Stimulated activated CD8-positive, alpha-beta memory T cell treated with anti-CD3 and anti-CD28 coated beads, Interleukin-4, amount 100 ng/mL, for 24 hours (primary cell): ENCODE measurements around the gene ITPR1.

Experiments
- DNase-seq: peaks from one replicate; pipeline ENCODE4 v3.0.0-alpha.2; 2020; ENCODE audit warnings: low read depth

Gene ITPR1

DNA sequence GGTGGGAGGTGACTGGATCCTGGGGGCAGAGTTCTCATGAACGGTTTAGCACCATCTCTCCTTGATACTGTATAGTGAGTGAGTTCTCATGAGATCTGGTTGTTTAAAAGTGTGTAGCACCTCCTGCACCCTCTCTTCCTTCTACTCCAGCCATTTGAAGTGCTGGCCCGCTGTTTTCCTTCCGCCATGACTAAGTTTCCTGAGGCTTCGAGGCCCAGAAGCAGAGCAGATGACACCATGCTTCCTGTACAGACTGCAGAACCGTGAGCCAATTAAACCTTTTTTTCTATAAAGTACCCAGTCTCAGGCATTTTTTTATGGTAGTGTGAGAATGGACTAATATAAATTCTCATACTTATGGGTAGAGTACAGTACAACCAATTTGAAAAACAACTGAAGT lies 362.5 kb downstream of the ITPR1 start:
- no peak for DNase-seq

DNA sequence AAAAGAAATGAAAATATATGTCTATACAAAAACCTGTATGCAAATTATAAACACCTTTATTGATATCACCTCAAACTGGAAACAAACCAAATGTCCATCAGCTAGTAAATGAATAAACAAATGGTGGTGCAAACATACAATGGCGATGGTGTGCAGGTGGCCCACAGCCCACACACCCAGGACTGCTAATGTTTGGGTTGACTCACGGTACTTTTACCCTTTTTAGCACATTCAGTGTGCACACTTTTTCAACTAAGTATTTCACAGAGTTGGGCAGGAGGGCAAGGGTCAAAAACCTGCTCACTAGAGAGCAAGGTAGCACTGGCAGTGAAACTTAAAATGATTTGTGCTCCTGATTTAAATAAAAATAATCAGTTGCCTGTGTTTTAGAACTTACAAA lies 363.0 kb downstream of the ITPR1 start:
- DNase-seq, result no peak

DNA sequence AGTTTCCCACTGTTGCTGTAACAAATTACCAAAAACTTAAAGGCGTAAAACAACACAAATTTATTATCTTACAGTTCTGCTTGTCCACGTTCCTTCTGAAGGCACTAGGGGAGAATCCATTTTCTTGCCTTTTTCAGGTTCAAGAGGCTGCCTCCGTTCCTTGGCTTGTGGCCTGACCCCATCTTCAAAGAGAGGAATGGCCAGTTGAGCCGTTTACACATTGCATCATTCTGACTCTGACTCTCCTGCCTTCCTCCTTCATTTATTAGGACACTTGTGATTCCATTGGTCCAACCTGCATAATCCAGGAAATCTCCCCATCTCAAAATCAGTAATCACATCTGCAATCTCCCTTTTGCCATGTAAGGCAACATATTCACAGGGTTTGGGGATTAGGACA lies 363.4 kb downstream of the ITPR1 start:
- DNase-seq, result no peak

DNA sequence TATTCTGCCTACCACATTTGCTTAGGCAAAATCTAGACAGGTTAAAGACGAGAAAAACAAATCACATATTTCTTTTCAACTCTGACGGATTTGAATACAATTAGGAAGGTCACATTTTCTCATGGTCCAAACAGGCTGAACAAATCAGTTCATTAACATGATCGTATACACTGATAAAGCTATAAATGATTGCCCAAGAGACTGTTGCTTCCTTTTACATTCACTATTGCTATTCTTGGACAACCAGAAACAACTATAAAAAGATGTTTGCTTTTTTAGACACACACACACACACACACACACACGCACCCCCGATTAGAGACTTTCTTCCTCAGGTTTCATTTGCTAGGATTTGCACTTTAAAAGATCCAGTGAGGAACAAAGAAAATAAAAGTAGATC lies 363.8 kb downstream of the ITPR1 start:
- DNase-seq, result no peak

DNA sequence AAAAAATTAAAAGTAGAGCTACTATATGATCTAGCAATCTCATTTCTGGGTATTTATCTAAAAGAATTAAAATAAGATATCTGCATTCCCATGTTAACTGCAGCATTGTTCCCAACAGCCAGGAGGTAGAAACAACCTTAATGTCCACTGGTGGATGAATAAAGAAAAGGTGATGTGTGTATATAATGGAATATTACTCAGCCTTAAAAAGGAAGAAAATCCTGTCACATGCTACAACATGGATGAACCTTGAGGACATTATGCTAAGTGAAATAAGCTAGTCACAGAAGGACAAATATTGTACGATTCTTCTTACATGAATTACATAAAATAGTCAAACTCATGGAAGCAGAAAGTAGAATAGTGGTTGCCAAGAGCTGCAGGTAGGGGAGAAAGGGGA lies 366.6 kb downstream of the ITPR1 start:
- no peak for DNase-seq

DNA sequence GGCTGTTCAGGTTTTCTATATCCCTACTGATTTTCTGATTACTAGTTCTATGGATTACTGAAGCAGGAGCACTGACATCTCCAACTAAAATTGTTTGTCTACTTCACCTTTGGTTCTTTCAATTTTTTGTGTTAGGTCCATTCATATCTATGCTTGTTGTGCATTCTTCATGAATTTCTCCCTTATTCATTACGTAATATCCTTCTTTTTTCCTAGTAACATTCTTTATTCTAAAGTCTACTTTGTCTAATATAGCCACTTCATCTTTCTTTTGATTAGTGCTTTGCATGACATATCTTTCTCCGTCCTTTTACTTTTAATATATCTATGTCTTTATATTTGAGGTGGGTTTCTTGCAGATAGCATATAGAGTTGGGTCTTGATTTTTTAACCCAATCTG lies 369.8 kb downstream of the ITPR1 start:
- no peak for DNase-seq

DNA sequence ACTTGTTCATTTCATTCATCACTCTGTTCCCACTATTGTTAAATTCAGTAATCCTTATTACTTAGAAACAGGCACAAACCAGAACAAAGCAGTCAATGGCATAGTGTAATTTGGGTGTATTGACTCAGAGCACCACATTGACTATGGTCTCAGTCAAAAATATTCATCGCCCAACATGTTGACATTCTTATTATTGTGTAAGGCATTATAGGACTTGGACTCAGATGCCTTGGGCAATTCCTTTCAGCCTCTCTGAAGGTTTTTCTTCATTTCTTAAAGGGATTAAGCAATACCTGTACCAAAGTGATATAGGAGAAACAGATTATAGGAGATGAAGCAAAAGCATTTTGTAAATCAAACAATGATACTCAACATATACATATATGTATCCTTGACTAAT lies 371.4 kb downstream of the ITPR1 start:
- no peak for DNase-seq

DNA sequence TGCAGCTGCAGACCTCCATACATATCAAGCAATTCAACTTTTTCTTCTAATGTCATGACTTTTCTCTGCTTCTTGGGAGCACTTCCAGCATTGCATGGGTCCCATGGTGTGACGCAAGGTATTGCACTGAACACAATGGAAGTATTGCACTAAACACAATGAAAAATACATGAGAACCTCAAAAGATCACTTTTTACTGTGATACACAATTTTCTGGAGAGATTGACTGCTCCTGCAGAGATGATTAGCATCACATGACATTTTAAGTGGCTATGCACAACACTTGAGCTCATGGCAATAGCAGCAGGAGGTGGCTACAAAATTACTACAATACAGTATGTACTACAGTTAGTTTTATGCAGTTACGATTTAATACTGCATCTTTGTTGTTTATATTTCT lies 372.6 kb downstream of the ITPR1 start:
- no peak for DNase-seq

DNA sequence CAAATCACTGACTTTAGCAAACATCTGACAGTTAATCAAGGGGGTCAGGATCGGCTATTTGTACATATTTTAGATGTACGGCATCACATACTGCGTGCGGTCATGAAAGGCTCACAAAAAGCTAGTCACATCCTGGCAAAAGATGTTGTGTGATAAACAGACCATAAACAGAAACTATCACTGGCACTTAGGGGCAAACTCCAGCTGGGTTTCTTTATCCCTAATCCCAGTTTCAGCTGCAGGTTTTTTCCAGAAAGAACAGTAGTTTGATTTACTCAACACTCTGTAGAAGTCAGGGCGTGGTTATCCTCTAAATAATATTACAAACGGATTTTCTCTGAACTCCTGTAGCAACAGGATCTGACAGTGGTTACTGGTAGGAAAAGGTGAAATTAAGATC lies 373.7 kb downstream of the ITPR1 start:
- no peak for DNase-seq

DNA sequence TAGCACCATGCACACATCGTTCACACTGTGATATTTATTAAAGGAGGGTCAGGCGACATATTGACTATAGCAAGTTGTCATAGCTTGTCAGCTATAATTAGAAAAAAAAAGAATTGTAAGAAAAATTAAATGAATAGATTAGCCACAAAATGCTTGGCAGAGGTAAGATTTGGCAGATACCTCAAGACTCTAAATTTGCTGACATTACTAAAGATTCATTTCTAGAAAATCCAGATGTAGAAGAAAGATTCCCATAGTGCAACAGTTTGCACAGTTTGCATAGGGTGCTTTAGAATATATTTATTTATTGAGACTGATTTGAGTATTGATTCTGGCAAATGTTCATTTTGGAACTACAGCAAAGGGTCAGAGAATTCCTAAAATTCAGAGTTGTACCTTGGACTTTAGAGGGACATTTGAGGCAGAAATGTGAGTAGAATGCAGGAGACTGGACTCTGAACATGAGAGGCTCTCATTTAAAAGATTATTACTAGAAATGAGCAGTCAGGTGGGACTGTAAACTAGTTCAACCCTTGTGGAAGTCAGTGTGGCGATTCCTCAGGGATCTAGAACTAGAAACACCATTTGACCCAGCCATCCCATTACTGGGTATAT lies 384.1 kb downstream of the ITPR1 start:
- no peak for DNase-seq

DNA sequence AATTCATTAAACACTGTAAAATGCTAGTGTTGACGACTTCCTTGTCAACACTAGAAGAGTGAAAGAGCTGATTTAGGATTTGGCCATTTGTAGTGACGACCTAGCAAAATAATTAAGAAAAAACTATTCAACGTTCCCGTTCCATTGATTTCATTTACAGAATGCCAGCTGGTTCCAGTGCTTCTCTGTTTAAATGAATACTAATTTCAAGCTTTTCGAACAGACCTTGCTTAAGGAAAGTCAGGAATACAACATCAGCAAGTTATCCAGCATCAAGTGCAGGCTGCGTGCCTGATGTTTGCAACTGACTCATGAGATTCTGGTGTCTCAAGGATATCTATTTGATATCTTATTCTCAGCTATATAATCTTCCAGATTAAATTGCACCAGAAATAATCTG lies 387.7 kb downstream of the ITPR1 start:
- DNase-seq, result no peak

DNA sequence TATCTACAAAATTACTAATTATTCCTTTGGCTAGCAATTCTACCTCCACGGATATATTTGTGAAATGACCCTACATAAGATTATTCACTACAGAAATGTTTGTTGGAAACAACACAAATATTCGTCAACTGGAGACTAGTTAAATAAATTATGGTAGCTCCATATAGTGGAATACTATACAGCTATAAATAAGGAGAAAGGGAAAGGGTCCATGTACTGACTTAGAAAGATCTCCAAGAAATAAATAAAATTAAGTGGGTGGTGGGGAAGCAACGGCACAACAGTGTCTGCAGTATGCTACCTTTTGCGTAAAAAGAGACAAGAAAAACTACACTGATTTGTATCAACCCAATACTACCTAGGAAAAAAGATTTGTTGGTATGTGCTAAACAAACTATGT lies 389.4 kb downstream of the ITPR1 start:
- no peak for DNase-seq

DNA sequence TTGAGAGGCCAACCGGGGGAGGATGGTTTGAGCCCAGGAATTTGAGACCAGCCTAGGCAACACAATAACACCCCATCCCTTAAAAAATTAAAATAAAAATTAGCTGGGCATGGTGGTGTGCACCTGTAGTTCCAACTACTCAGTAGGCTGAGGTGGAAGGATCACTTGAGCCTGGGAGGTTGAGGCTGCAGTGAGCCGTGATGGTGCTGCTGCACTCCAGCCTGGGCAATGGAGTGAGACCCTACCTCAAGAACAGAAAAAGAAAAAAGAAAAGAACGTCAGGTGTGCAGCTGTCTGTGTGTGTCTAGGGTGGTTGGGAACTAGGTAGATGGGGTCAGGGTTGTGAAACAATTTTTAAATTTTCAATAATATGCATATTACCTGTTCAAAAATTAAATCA lies 389.9 kb downstream of the ITPR1 start:
- DNase-seq, result no peak

DNA sequence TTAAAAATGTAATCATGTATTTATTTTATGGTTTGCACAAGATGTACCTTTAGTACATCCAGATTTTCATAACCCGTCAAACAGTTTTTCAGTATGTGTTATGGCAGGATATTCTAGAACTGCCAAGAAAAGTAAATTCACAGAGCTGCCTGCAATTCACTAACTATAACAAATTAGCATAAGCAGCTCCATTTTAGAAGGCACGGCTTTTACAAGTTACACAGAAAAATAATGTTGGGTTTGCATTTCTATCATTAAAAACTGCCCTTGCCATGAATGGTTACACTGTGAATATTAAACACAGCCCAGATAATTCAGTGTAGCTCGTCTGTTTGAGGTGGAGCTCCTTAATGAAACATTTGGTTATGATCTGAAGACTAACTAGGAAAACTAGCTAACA lies 391.7 kb downstream of the ITPR1 start:
- DNase-seq, result no peak

DNA sequence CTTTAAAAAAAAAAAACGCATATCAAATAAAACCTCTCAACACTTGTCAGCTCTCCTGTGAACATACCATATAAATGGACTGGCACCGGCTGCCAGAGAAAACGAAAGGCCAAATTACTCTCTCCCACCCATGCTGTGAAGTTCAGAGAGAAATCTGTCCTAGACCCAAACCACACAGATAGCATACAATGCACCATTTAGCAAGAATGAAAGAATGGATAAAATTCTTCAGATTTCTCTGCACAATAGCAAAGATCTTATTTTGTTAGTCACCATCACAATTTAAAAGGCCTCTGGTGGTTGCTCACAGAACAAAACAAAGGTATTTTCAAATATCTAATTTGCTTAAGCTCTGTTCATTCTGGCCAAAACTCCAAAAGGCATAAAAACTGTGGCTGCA lies 392.2 kb downstream of the ITPR1 start:
- no peak for DNase-seq

DNA sequence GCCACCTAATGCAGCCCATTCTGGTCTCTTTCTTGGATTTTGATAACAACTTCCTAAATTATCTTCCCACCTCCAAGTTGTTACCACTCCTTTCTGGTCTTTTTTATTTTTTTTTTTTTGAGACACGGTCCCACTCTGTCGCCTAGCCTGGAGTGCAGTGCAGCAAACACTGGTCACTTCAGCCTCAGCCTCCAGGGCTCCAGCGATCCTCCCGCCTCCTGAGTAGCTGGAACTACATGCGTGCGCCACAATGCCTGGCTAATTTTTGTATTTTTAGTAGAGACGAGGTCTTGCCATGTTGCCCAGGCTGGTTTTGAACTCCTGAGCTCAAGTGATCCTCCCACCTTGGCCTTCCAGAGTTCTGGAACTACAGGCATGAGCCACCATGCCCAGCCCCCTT lies 393.3 kb downstream of the ITPR1 start:
- DNase-seq, result no peak

DNA sequence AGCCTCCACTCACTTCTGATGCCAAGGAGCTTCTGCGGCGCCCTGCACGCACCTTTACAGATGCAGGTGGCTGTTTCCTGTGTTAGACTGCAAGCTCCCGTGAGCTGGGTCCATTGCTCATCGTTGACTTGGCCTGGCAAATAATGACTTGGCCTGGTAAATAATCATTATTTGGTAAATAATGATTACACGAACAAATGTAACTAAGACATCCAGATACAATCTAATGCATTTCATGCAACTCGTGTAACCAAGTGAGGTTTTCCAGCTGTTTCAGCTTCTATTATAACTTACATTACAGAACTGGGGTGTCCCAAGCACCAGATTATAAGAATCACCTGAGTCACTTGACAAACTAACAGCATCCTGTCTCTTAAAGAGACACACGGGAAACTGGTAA lies 394.0 kb downstream of the ITPR1 start:
- DNase-seq, result no peak

DNA sequence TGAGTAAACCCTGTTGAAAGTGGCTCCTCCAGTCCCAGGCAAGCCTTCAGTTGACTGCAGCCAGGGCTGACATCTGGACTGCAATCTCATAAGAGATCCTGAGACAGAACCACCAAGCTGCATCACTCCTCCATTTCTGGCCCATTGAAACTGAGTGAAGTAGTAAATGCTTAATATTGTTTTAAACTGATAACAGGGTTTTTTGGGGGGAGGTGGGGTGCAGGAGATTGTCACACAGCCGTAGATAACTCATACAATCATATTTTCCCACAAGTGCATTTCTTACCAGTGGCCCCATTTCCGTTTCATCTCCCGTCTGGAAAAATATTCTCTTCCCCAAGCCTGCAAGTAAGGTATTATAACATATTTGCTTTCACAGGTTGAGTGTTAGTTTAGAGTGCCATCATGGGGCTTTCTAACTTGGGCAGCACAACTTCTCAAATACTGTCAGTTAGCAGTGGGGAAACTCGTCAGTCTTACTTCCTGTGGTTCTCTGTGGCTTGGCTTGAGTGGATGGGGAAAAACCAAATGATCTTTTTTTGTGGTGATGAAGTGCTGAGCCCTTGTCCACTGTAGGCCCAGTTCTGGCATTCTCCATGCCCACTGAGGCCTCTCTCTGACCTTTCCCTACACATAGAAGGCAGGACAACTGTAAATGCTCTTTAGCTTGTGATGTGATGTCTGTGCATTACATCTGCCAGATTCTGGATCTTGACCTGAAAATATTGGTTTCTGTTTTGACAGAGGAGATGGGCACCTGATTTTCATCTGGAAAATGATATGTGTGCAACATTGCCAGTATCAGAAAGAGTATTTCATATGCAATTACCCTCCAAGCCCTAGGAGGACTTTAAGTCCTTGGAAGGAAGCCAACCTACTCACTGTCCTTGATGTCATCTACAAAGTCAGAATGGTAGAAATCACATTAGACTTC lies 396.0 kb downstream of the ITPR1 start:
- no peak for DNase-seq

DNA sequence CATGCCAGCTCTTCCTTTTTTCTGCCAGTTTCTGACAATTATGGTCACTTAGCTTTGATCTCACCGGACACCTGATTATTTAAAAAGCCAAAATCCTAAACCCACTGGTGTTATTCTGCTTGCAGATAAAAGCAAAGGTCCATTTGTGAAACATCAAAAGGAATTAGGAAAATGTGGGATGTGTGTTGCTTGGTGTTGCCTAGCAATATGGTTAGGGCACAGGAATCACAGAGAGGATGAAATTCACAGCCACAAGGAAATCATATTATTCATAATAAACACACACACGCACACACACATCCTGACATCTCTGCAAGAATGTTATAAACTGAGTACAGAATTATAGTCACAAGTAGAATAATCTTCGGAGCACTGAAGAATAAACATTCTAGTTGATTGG lies 396.7 kb downstream of the ITPR1 start:
- DNase-seq, result no peak

DNA sequence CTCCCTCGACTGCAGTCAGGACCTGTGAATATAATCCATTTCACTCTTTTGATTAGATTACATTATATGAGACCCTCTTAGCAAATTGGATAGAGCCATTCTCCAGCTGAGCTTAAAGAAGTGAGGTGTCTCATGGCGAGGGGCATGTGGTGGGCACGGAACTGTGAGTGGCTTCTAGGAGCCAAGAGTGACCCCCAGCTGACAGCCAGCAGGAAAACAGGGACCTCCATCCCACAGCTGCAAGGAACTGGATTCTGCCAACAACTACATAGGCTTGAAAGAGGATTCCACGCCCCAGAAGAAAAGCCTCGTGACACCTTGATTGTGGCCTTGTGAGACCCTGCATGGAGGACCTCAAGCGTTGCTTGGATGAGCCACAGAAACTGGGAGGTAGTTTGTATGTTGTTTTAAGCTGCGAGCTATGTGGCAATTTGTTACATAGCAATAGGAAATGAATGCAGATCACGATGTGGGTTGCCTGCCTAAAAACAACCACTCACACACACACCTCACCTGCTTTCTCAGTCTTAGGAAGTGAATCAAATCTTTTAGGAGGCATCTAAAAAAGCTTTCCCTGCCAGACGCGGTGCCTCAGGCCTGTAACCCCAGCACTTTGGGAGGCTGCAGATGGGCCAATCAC lies 401.9 kb downstream of the ITPR1 start:
- no peak for DNase-seq

DNA sequence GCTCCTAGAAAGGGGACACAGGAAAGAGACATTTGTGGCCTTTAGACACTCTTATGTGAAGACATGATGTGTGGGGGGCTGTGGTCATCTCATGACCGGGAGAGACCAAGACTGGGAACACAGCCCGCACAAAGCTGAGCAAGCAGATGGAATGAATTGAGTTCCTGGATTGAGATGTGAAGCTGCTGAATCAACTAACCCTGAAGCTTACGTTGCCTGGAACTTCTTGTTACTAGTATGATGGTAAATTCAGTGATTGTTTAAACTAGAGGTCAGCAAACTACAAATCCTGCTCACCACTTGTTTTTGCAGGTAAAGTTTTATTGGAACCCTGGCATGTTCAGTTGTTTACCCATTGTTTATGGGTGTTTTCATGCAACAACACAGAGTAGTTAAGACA lies 402.7 kb downstream of the ITPR1 start:
- no peak for DNase-seq
